HG02840 (cell line): ENCODE results near the gene CLBA1.
"Not testable (repeated sequence)": the region's sequence is repeated elsewhere in the genome, so short reads cannot be mapped to it uniquely, and the experiment has no call there.

ENCODE experiments used
- ATAC-seq: cut with Tn5 transposase; IDR thresholded peaks from one replicate; pipeline ENCODE4 v1.9.1; 2021; ENCODE audit warnings: mild to moderate bottlenecking, moderate library complexity, moderate number of reproducible peaks; ENCODE audit not compliant: unreplicated experiment, low FRiP score

The CLBA1 gene

DNA sequence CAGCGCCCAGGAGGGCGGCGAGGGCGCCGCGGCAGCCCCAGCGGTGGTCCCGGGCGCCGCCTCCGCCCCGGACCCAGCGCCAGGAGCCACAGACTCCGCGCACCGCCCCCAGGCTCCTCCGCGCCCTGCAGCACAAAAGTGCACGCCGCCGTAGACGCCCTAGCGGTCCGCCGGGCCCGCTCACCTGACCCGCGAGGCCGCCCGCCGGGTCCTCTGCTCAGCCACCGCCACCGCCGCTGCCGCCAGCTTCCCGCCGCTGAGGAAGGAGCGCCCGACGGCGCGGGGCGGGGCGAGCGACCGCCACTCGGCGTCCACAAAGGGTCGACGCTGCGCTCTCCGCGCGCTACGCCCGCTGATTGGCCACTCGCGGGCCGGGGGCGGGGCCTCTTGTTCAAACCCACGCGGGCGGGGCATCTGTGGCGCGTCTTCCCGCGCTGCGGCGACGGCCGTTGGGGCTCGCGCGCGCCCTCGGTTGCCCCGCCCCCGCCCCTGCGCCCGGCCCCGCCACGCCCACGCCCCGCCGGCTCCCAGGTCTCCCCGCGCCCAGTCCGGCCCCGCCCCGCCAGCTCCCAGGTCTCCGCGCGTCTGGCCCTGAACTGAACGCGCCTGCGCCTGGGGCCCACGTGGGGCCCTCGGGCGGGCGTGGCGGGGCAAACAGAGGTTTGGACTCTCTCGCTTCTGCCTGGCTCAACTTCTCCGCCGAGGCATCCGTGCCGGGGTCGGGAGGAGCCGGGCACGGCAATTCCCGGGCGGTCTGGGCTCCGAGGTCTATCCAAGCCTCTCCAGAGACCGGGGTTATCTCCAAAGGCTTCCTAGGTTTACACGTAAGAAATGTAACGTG lies 35.4 kb downstream of the CLBA1 start, which contains the start of gene CDCA4:
Gene CDCA4 (minus strand): TSS at position 269 of the 841 bp plus-strand sequence. CDS start 9,154 bp downstream, outside the sequence.
- peak; percentile 78 for ATAC-seq

DNA sequence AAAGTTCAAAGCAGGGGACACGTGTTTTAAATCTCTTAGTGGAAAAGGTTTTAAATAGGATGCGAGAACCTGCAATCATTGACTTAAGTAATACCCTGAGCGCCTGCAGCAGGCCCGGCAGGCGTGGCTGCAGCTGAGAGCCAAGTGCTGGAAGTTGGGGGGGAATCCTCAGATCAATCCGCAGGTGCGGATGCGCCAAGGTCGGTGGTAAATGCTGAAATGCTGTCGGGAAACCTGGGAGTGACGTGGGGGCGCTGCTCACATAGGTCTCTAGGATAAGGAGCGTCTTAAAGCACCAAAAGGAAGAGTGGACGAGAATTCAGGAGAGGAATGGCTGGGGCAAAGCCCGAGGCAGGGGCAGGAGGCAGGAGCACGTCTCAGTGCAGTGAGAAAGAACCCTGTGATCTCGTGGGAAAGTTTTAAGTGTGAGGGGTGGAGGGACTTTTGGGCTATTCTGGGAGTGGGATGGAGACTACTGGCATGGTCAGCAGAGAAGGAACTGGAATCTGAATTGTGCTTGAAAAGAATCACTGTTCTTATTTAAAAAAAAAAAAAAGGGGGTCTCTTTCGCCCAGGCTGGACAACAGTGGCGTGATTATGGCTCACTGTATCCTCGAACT lies 36.2 kb downstream of the CLBA1 start:
- ATAC-seq = no peak

DNA sequence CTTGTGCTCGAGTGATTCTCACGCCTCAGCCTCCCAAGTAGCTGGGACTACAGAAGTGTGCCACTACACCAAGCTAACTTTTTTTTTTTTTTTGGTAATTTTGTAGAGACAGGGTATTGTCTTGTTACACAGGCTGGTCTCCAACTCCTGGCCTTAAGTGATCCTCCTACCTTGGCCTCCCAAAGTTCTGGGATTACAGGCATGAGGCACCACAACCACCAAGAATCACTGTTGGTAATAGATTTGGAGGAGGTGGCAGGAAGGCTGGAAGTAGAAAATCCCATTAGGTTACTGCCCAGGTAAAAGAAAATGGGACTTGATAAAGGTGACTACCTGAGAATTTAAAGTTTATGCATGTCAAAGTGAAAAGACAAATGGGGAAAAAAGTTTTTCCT lies 36.7 kb downstream of the CLBA1 start:
- ATAC-seq = no peak

DNA sequence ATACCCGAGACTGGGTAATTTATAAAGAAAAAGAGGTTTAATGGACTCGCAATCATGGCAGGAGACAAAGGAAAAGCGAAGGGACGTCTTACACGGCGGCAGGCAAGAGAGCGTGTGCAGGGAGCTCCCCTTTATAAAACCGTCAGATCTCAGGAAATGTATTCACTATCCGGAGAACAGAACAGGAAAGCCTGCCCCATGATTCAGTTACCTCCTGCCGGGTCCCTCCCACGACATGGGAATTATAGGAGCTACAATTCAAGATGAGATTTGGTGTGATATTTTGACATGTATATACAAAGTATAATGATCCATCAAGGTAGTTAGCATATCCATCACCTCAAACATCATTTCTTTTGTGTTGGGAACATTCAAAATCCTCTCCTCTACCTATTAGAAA lies 37.6 kb downstream of the CLBA1 start:
- ATAC-seq = no peak

DNA sequence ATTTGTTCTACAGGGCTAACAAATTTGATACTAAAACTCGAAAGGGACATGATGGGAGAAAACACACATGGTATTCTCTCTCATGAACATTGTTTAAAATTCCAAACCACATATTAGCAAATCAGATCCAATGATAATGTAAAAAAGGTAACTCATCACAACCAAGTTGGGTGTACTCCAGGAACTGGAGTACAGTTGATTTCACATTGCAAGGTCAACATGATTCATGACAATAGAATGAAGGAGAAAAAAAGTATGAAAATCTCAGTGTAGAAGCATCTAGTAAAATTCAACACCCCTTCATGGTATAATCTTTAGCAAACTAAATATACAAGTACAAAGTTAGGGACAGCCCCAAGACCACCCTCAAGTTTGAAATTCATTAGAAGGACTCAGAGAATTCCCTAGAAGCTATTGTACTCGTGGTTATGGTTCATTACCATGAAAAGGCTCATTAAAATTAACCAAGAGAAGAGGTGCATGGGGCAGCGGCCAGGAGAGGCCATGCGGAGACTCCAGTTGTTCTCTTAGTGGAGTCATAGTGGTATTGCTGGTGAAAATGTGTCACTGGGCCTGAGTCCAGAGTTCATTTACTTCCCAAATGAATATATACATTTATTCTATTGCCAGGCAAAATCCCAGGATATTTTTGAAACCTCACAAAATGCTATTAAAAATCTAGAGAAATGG lies 38.3 kb downstream of the CLBA1 start:
- ATAC-seq = no peak

DNA sequence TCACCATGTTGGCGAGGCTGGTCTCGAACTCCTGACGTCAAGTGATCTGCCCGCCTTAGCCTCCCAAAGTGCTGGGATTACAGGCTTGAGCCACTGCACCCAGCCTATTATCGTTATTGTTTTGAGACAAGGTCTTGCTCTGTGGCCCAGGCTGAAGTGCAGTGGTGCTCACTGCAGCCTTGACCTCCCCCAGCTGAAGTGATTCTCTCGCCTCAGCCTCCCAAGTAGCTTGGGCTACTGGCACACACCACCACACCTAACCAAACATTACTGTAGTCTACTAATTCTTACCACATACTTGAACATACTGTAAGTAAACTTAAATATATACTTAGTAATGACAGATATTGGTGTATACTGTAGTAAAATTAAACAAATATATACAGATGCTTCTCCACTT lies 39.8 kb downstream of the CLBA1 start:
- ATAC-seq = no peak

DNA sequence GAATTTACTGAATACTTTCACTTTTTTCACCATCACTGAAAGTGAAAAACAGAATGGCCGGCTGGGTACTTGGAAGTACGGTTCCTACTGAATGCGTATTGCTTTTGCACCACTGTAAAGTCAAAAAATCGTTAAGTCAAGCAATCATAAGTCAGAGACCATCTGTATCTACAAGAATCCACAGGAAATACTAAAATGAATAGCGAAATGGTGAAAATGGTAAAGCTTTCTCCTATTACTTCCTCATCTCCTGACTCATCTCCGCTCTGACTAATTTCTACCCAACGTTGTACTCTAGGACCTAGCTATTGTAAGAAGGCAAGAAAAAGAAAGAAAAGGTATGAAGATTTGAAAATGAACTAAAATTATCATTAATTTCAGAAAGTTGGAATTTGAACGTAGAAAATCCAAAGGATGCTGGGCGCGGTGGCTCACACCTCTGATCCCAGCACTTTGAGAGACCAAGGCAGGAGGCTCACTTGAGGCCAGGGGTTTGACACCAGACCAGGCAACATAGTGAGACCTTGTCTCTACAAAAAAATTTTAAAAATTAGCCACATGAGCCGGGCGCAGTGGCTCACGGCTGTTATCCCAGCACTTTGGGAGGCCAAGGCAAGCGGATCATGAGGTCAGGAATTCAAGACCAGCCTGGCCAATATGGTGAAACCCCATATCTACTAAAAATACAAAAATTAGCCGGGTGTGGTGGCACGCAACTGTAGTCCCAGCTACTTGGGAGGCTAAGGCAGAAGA lies 40.6 kb downstream of the CLBA1 start:
- ATAC-seq = no peak

DNA sequence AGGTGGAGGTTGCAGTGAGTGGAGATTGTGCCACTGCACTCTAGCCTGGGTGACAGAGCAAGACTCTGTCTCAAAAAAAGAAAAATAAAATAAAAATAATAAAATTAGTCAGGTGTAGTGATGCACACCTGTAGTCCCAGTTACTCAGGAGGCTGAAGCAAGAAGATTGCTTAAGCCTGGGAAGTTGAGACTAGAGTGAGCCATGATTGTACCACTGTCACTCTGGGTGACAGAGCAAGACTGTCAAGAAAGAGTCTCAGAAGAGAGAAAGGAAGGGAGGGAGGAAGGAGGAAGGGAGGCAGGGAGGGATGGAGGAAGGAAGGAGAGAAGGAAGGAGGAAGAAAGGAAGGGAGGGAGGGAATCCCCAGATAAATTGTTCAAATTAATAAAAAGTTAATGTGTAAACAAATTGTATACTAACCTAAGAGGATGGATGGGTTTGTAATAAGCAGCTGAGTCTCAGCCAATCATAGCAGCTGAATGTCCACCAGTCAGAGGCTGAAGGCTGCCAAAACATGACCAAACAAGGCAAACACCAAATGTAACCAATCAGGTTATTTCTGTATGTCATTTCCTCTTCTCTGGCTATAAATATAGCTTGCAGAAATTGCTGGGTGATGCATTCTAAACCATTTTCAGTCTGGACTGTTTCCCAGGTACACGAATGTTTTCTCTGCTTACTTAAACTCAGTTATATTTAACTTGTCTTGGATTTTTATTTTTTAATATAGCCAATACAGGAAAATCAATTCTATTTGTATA lies 41.4 kb downstream of the CLBA1 start:
- ATAC-seq = no peak

DNA sequence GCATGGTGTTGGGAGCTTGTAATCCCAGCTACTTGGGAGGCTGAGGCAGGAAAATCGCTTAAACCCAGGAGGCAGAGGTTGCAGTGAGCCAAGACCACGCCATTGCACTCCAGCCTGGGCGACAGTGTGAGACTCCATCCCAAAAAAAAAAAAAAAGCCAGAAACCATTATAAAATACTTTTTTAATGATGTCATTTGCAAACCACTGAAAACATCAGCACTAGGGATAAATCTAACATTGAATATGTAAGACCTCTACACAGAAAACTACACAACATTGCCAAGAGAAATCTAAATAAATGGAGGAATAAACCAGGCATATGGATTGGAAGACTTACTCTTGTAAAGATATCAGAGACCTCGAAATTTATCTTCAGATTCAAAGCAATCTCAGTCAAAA lies 42.1 kb downstream of the CLBA1 start:
- ATAC-seq = not testable (repeated sequence)

DNA sequence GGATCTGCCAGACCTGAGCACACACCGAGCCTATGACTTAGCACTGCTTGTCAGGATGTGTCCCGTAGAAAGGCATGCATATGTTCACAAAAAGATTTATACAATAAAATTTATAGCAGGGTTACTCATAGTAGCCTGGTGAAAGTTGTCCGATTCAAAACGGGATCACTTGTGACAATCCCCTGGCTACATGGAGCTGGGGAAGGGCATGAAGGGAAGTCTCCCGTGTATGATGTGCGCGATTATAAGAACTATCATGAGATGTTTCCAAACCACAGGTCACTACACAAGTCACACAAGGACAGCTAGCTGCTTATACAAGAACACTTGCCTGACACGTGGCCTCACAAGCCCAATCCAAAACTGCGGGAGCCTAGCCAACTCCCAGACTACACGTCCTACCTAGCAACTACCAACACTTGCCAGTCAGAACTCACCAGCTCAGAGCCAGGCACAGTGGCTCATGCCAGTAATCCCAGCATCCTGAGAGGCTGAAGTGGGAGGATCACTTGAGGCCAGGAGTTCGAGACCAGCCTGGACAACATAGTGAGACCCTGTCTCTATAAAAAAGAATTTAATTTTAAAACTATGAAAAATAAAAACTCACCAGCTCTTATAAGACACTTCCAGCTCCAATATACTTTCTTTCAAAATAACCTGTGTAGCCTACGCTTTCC lies 42.8 kb downstream of the CLBA1 start:
- ATAC-seq = no peak

DNA sequence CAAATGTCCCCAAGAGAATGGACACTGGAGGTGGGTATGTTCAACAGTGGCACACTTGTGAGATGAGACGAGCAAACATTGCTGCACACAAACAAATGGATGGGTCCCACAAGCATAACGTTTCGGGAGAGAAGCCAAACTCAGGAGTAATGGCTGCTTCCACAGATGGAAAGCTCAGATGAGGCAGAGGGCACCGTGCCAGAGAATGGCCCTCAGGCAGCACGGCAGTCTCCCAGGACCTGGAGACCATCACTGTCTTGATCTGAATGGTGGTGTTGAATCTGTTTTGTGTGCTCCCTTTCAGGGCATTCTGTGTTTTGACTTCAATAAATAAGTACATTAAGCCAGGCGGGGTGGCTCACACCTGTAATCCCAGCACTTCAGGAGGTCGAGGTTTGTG lies 43.8 kb downstream of the CLBA1 start:
- ATAC-seq = no peak

DNA sequence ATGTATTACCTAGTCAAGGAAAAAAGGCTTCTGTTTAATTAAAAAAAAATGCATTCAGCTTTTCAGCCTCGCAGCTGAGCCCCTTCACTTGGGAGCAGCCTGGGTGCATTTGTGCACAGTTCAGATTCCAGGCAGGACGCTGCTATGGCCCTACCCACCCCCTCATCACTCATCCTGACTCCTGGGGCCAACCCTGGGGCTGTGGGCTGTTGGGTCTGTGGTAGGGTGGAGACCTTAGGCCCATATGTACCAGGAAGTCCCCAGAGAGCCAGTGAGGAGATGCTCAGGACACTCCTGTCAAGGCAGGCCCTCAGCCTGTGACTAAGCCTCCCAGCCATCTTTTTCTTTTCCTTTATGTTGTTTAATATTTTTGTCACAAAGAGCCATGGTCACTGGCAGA lies 44.6 kb downstream of the CLBA1 start:
- ATAC-seq = no peak

DNA sequence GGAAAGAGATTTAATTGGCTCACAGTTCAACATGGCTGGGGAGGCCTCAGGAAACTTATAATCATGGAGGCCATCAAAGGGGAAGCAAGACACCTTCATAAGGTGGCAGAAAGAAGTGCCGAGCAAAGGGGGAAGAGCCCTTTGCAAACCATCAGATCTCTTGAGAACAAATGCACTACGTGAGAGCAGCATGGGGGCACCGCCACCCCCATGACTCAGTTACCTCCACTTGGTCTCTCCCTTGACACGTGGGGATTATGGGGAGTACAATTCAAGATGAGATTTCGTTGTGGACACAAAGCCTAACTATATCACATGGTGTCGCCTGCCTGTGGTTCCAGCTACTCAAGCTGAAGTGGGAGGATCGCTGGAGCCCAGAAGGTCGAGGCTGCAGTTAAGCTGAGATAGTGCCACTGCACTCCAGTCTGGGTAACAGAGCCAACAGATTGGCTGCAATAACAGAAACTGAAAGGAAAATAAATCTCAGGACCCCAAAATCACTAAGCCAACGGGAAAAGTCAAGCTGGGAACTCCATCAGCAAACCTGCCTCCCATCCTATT lies 45.3 kb downstream of the CLBA1 start:
- no peak for ATAC-seq

DNA sequence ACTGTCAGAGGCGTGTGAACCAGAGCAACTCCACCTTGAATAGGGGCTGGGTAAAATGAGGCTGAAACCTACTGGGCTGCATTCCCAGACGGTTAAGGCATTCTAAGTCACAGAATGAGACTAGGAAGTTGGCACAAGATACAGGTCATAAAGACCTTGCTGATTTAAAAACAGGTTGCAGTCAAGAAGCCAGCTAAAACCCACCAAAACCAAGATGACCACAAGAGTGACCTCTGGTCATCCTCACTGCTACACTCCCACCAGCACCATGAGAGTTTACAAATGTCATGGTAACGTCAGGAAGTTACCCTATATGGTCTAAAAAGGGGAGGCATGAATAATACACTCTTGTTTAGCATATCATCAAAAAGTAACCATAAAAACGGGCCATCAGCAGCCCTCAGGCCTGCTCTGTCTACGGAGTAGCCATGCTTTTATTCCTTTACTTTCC lies 46.9 kb downstream of the CLBA1 start:
- ATAC-seq = not testable (repeated sequence)

DNA sequence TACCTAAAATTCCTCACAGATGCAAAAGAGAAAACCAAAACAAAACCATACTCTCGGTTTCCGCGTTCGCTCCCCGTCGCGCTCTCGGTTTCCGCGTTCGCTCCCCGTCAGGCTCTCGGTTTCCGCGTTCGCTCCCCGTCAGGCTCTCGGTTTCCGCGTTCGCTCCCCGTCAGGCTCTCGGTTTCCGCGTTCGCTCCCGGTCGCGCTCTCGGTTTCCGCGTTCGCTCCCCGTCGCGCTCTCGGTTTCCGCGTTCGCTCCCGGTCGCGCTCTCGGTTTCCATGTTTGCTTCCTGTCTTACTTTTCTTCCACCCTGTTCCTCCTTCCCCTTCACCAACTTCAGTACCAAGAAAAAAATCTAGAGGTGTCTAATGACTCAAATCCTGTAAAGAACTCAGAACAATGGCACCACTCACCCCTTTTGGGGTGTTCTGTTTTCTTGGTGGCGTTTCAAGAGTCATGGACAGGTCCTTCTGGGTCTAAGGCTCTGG lies 47.9 kb downstream of the CLBA1 start:
- ATAC-seq = not testable (repeated sequence)

DNA sequence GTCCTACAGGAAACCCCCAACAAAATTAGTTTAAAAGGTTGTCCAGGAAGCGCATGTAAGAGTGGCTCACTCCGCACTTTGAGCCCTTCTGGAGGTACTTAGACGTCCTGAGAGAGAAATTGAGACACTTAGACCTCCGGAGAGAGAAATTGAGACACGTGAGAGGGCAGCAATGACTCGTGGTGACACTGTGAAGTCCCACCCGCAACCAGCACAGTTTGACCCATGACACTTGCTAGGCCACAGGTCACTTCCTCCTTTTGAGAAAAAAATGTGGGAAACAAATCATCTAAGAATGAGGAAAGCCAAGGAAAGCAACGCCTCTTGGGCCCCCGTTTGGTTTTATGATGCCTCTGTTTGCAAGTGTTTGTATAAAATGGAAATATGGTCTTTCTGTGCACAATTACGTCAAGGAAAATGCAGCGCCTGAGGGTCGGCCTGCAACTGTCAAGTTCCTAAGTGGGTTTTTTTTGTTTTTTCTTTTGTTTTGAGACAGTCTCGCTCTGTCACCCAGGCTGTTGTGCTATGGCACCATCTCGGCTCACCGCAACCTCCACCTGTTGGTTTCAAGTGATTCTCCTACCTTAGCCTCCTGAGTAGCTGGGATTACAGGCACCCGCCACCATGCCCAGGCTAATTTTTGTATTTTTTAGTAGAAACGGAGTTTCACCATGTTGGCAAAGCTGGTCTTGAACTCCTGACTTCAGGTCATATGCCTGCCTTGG lies 48.9 kb downstream of the CLBA1 start:
- ATAC-seq = no peak

DNA sequence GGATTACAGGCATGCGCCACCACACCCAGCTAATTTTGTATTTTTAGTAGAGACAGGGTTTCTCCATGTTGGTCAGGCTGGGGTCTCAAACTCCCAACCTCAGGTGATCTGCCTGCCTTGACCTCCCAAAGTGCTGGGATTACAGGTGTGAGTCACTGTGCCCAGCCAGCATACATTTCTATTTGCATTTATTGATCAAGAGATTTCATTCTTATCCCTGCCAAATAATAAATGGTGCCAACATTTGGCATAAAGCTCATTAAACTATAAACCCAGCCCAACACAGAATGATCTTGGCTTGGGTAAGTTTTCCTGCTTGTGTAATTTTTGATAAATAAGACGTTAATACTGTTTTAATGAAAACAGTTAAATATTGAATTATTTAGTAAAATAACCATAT lies 50.0 kb downstream of the CLBA1 start:
- not testable (repeated sequence) for ATAC-seq
